HEK293 (cell line): ENCODE data around the gene LCOR.
A peak's percentile ranks its signal among the peaks of the same experiment; 100 is the strongest.

ENCODE experiments used
- CTCF ChIA-PET: fragments of 350-600 bp; formaldehyde crosslinking; extraction: SDS; loops from one replicate; lab custom pipeline; 2021; ENCODE audit warnings: antibody characterized with exemption; lab: Yijun Ruan, JAX
- POLR2A ChIA-PET: fragments of 300-600 bp; formaldehyde crosslinking; extraction: SDS; loops from one replicate; lab custom pipeline; 2020; ENCODE audit warnings: antibody characterized with exemption, inconsistent platforms; lab: Yijun Ruan, JAX
- H3K27ac ChIP-seq: fragments of 200-500 bp; sonication (Bioruptor generic); 2 replicates; pipeline ENCODE4 v1.5.1; 2014; ENCODE audit warnings: low read depth, low read length, control low read depth, inconsistent platforms; ENCODE audit errors: extremely low read depth
- H3K36me3 ChIP-seq, 2 experiments: fragments of 200-500 bp in 1 of 2; sonication (Bioruptor generic) in 1 of 2; 1 replicate in 1 of 2; 2 replicates in 1 of 2; pipeline ENCODE4 v1.5.1; 2014 to 2017; ENCODE audit warnings: inconsistent platforms in 2 of 2, low read length in 2 of 2; ENCODE audit not compliant: control insufficient read depth in 2 of 2, insufficient read depth in 1 of 2
- H3K4me1 ChIP-seq: fragments of 200-500 bp; sonication (Bioruptor generic); 2 replicates; pipeline ENCODE4 v1.5.1; 2014; ENCODE audit warnings: mild to moderate bottlenecking, low read length, inconsistent platforms; ENCODE audit not compliant: control insufficient read depth, insufficient read depth
- H3K4me3 ChIP-seq: 2 replicates; pipeline ENCODE4 v1.5.1; 2011; ENCODE audit warnings: low read depth, mild to moderate bottlenecking, control low read depth, low read length, moderate library complexity
- H3K9me3 ChIP-seq: fragments of 200-500 bp; sonication (Bioruptor generic); 2 replicates; pipeline ENCODE4 v1.5.1; 2014; ENCODE audit warnings: low read depth, low read length, inconsistent platforms; ENCODE audit not compliant: control insufficient read depth, insufficient read depth
- HOXA7 ChIP-seq: sonication (generic); formaldehyde crosslinking; IDR thresholded peaks from 2 replicates; pipeline ENCODE4 v1.8.1; 2022; ENCODE audit warnings: missing genetic modification reagents, borderline replicate concordance
- KLF9 ChIP-seq: fragments of 450-650 bp; formaldehyde crosslinking; IDR thresholded peaks from 2 replicates; pipeline ENCODE4 v1.5.1; 2016; ENCODE audit warnings: missing biosample characterization, missing genetic modification characterization, low read depth
- OVOL3 ChIP-seq: fragments of 450-650 bp; formaldehyde crosslinking; IDR thresholded peaks from 2 replicates; pipeline ENCODE4 v1.5.1; 2016; ENCODE audit warnings: missing biosample characterization, missing genetic modification characterization
- RBAK ChIP-seq: fragments of 450-650 bp; formaldehyde crosslinking; IDR thresholded peaks from 2 replicates; pipeline ENCODE4 v1.5.1; 2016; ENCODE audit warnings: missing biosample characterization, missing genetic modification characterization
- REPIN1 ChIP-seq: fragments of 450-650 bp; formaldehyde crosslinking; IDR thresholded peaks from 2 replicates; pipeline ENCODE4 v1.5.1; 2017; ENCODE audit warnings: missing biosample characterization, missing genetic modification characterization, low read depth
- SP3 ChIP-seq: fragments of 450-650 bp; formaldehyde crosslinking; IDR thresholded peaks from 2 replicates; pipeline ENCODE4 v1.5.1; 2016; ENCODE audit warnings: missing biosample characterization, missing genetic modification characterization
- SP7 ChIP-seq: fragments of 450-650 bp; formaldehyde crosslinking; IDR thresholded peaks from 2 replicates; pipeline ENCODE4 v1.5.1; 2016; ENCODE audit warnings: missing biosample characterization, missing genetic modification characterization
- ZBTB7A ChIP-seq: fragments of 450-650 bp; formaldehyde crosslinking; IDR thresholded peaks from 2 replicates; pipeline ENCODE4 v1.5.1; 2016; ENCODE audit warnings: low read depth, missing biosample characterization, missing genetic modification characterization
- ZFHX2 ChIP-seq: fragments of 450-650 bp; formaldehyde crosslinking; conservative IDR thresholded peaks from 2 replicates; pipeline ENCODE4 v1.5.1; 2016; ENCODE audit warnings: missing biosample characterization, missing genetic modification characterization
- ZFP37 ChIP-seq: fragments of 450-650 bp; formaldehyde crosslinking; IDR thresholded peaks from 2 replicates; pipeline ENCODE4 v1.5.1; 2016; ENCODE audit warnings: missing biosample characterization, missing genetic modification characterization
- ZNF121 ChIP-seq: fragments of 450-650 bp; formaldehyde crosslinking; IDR thresholded peaks from 2 replicates; pipeline ENCODE4 v1.5.1; 2016; ENCODE audit warnings: missing biosample characterization, missing genetic modification characterization
- ZNF138 ChIP-seq: fragments of 450-650 bp; formaldehyde crosslinking; IDR thresholded peaks from 2 replicates; pipeline ENCODE4 v1.5.1; 2016; ENCODE audit warnings: missing biosample characterization, missing genetic modification characterization, borderline replicate concordance
- ZNF184 ChIP-seq: fragments of 450-650 bp; IDR thresholded peaks from 2 replicates; pipeline ENCODE4 v1.5.1; 2018; ENCODE audit warnings: missing biosample characterization, mild to moderate bottlenecking, missing genetic modification characterization
- ZNF335 ChIP-seq: fragments of 450-650 bp; formaldehyde crosslinking; conservative IDR thresholded peaks from 2 replicates; pipeline ENCODE4 v1.5.1; 2016; ENCODE audit warnings: missing biosample characterization, missing genetic modification characterization
- ZNF341 ChIP-seq: fragments of 450-650 bp; formaldehyde crosslinking; IDR thresholded peaks from 2 replicates; pipeline ENCODE4; 2016; ENCODE audit warnings: low read depth, missing biosample characterization, missing genetic modification characterization
- ZNF366 ChIP-seq: fragments of 450-650 bp; formaldehyde crosslinking; conservative IDR thresholded peaks from 2 replicates; pipeline ENCODE4 v1.5.1; 2016; ENCODE audit warnings: missing biosample characterization, missing genetic modification characterization
- ZNF394 ChIP-seq: fragments of 450-650 bp; formaldehyde crosslinking; IDR thresholded peaks from 2 replicates; pipeline ENCODE4 v1.5.1; 2016; ENCODE audit warnings: missing biosample characterization, missing genetic modification characterization, mild to moderate bottlenecking, moderate library complexity, borderline replicate concordance
- ZNF510 ChIP-seq: fragments of 450-650 bp; formaldehyde crosslinking; IDR thresholded peaks from 2 replicates; pipeline ENCODE4 v1.5.1; 2018; ENCODE audit warnings: mild to moderate bottlenecking, missing genetic modification characterization, missing biosample characterization; ENCODE audit not compliant: insufficient replicate concordance
- ZNF621 ChIP-seq: fragments of 450-650 bp; formaldehyde crosslinking; IDR thresholded peaks from 2 replicates; pipeline ENCODE4 v1.5.1; 2017; ENCODE audit warnings: missing biosample characterization, missing genetic modification characterization
- ZNF747 ChIP-seq: fragments of 450-650 bp; formaldehyde crosslinking; IDR thresholded peaks from 2 replicates; pipeline ENCODE4 v1.5.1; 2016; ENCODE audit warnings: missing biosample characterization, missing genetic modification characterization
- ZNF777 ChIP-seq: fragments of 450-650 bp; formaldehyde crosslinking; IDR thresholded peaks from 2 replicates; pipeline ENCODE4 v1.5.1; 2017; ENCODE audit warnings: missing biosample characterization, missing genetic modification characterization, borderline replicate concordance
- TF ChIP-seq, protein P1 (sequence below): fragments of 450-650 bp; formaldehyde crosslinking; IDR thresholded peaks from 2 replicates; pipeline ENCODE4 v1.5.1; 2016; ENCODE audit warnings: missing biosample characterization, missing genetic modification characterization, low read depth
- TF ChIP-seq, protein P2 (sequence below): fragments of 450-650 bp; formaldehyde crosslinking; IDR thresholded peaks from 2 replicates; pipeline ENCODE4 v1.5.1; 2016; ENCODE audit warnings: missing biosample characterization, missing genetic modification characterization, borderline replicate concordance

Gene LCOR

DNA sequence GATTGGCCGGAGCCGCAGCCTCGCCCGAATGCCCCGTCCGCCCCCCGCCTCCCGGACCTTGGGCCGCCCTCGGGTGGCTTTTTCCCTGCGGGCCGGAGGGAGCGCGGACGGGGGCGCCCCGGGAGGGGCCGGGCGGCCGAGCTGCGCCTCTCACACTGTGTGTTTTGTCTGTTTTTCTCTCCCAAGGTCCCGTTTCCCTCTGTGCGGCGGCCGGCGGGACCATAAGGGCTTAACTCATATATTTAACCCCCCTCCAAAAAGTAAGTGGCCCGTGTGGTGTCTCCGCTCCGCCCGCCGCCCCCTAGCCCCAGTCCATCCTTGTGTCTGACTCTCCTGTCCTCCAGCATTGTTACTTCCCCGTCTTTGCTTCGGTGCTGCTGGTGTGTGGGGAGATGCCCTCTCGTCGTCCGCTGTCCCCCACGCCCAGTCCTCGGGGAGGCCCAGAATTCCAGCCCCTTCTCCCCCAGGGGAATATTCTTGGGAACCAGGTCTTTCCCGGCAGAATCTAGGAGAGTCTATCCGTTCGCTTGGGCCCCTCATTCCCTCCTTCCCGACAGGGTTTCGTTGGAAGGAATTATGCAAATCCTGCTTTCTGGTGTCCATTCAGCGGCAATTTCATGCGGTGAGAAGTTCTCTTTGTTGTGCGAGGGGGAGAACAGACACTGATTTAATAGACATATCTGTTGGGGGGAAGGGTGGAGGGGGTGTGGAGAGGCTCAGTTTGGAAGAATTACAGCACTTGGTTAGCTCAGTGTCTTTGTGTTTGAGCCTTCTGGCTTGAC lies 1.3 kb downstream of the LCOR start (continued):
- TF ChIP-seq ZFP37 (tag by site-specific recombination) (peak; percentile 10; the same call in 1 of the 2 replicates), ZNF184 (no peak), REPIN1 (no peak), ZNF510 (tag by site-specific recombination) (no peak), ZNF621 (tag by site-specific recombination) (no peak), RBAK (no peak), OVOL3 (tag by site-specific recombination) (no peak), ZNF366 (tag by site-specific recombination) (peak; percentile 83), SP7 (tag by site-specific recombination) (no peak), KLF9 (no peak; the same call in 1 of the 2 replicates), ZNF335 (tag by site-specific recombination) (peak; percentile 95), ZNF121 (tag by site-specific recombination) (no peak), ZNF394 (tag by site-specific recombination) (no peak), SP3 (tag by site-specific recombination) (peak; percentile 8; the same call in 1 of the 2 replicates), ZFHX2 (no peak), ZNF138 (tag by site-specific recombination) (no peak), ZNF777 (tag by site-specific recombination) (no peak)
- TF ChIP-seq, protein P1, sequence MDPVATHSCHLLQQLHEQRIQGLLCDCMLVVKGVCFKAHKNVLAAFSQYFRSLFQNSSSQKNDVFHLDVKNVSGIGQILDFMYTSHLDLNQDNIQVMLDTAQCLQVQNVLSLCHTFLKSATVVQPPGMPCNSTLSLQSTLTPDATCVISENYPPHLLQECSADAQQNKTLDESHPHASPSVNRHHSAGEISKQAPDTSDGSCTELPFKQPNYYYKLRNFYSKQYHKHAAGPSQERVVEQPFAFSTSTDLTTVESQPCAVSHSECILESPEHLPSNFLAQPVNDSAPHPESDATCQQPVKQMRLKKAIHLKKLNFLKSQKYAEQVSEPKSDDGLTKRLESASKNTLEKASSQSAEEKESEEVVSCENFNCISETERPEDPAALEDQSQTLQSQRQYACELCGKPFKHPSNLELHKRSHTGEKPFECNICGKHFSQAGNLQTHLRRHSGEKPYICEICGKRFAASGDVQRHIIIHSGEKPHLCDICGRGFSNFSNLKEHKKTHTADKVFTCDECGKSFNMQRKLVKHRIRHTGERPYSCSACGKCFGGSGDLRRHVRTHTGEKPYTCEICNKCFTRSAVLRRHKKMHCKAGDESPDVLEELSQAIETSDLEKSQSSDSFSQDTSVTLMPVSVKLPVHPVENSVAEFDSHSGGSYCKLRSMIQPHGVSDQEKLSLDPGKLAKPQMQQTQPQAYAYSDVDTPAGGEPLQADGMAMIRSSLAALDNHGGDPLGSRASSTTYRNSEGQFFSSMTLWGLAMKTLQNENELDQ (tag by site-specific recombination): no peak
- TF ChIP-seq, protein P2, sequence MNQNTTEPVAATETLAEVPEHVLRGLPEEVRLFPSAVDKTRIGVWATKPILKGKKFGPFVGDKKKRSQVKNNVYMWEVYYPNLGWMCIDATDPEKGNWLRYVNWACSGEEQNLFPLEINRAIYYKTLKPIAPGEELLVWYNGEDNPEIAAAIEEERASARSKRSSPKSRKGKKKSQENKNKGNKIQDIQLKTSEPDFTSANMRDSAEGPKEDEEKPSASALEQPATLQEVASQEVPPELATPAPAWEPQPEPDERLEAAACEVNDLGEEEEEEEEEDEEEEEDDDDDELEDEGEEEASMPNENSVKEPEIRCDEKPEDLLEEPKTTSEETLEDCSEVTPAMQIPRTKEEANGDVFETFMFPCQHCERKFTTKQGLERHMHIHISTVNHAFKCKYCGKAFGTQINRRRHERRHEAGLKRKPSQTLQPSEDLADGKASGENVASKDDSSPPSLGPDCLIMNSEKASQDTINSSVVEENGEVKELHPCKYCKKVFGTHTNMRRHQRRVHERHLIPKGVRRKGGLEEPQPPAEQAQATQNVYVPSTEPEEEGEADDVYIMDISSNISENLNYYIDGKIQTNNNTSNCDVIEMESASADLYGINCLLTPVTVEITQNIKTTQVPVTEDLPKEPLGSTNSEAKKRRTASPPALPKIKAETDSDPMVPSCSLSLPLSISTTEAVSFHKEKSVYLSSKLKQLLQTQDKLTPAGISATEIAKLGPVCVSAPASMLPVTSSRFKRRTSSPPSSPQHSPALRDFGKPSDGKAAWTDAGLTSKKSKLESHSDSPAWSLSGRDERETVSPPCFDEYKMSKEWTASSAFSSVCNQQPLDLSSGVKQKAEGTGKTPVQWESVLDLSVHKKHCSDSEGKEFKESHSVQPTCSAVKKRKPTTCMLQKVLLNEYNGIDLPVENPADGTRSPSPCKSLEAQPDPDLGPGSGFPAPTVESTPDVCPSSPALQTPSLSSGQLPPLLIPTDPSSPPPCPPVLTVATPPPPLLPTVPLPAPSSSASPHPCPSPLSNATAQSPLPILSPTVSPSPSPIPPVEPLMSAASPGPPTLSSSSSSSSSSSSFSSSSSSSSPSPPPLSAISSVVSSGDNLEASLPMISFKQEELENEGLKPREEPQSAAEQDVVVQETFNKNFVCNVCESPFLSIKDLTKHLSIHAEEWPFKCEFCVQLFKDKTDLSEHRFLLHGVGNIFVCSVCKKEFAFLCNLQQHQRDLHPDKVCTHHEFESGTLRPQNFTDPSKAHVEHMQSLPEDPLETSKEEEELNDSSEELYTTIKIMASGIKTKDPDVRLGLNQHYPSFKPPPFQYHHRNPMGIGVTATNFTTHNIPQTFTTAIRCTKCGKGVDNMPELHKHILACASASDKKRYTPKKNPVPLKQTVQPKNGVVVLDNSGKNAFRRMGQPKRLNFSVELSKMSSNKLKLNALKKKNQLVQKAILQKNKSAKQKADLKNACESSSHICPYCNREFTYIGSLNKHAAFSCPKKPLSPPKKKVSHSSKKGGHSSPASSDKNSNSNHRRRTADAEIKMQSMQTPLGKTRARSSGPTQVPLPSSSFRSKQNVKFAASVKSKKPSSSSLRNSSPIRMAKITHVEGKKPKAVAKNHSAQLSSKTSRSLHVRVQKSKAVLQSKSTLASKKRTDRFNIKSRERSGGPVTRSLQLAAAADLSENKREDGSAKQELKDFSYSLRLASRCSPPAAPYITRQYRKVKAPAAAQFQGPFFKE (tag by site-specific recombination): no peak

DNA sequence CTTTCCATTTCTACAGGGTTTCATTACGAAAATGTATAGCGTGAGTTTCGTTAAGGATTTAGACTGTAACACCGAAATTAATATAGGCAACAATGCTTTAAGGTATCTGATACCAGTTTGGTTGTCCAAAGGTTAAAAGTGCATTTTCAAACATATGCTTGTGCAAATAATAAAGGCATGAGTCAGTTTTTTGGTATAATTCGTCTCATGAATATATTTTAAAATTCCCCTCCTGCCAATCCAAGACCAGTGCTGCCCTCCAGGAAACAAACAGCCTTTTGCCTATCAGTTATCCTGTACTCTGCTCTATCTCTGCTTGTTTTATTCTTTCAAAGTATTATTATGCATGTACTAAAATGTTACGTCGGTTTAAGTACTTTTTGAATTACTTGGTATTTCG lies 2.0 kb downstream of the LCOR start:
- TF ChIP-seq ZNF747: no peak
- no peak for TF ChIP-seq ZNF621 (tag by site-specific recombination)
- TF ChIP-seq ZNF366 (tag by site-specific recombination): no peak
- TF ChIP-seq REPIN1: no peak
- TF ChIP-seq ZBTB7A (tag by site-specific recombination): no peak
- no peak for TF ChIP-seq ZNF341 (tag by site-specific recombination)
- TF ChIP-seq HOXA7 (CRISPR knock-in tag): no peak
- no peaks in the 10 kb centered on the region for H3K36me3 ChIP-seq
- POLR2A ChIA-PET: no interaction called here
- H3K9me3 ChIP-seq: no peaks in the 10 kb centered on the region
- H3K4me3 ChIP-seq: peak overlapping the region; percentile 85
- CTCF ChIA-PET: no interaction called here
- H3K4me1 ChIP-seq: no peaks in the 10 kb centered on the region; the same call in 1 of the 2 replicates
- 0 out of 2 replicates have a peak overlapping the region, but pooled peaks have one; percentile 91 for H3K27ac ChIP-seq
